K562 (cell line): Measurements from ENCODE around the gene PITPNC1. TPM values are rescaled to one million over a fixed set of nuclear protein-coding genes. Genes with fewer than 3 reads are reported as not detected.

ENCODE experiments used
- ATAC-seq: fragments of 200-7000 bp; cut with Tn5 transposase; 3 replicates; pipeline ENCODE4 v1.9.1; 2020; ENCODE audit warnings: moderate library complexity
- BruUV-seq: library from RNA; stranded (reverse); fragments of 400-500 nt; replicated peaks from 2 replicates; lab custom pipeline; 2021; lab: Mats Ljungman, UMichigan
- CTCF ChIA-PET: fragments of 300-600 bp; formaldehyde crosslinking; extraction: SDS; loops from one replicate; lab custom pipeline; 2021; ENCODE audit warnings: low intra/inter-chr PET ratio; lab: Yijun Ruan, JAX
- POLR2A ChIA-PET: fragments of 300-600, 350-650 bp; sonication (Branson Sonifier 250); formaldehyde crosslinking; extraction: SDS; loops from one replicate; lab custom pipeline; 2021; ENCODE audit warnings: antibody characterized with exemption, inconsistent platforms; lab: Yijun Ruan, JAX
- DNase-seq, 4 experiments: peaks; one replicate each; pipeline versions ENCODE4 v3.0.0 to v3.0.0-alpha.2; 2011 to 2018; ENCODE audit warnings: low spot score in 3 of 4, mixed read lengths in 3 of 4; ENCODE audit errors: extremely low read depth in 1 of 4
- FAIRE-seq: peaks from 2 replicates; lab custom pipeline; 2011; peaks lifted over from hg19 to GRCh38; lab: Jason Lieb, UNC
- H2AFZ ChIP-seq: 2 replicates; pipeline ENCODE4 v1.6.0; 2011; ENCODE audit warnings: low read depth, low read length, control low read depth, inconsistent platforms
- H3K27ac ChIP-seq: fragments of 200-600 bp; 3 replicates; pipeline ENCODE4 v1.8.0; 2011; ENCODE audit warnings: low read depth, mild to moderate bottlenecking, control low read depth, inconsistent platforms, low read length, moderate library complexity, mixed read lengths; ENCODE audit errors: extremely low read depth
- H3K27me3 ChIP-seq, 2 experiments: fragments of 300-600 bp in 1 of 2; 2 replicates in 1 of 2; 3 replicates in 1 of 2; pipeline versions ENCODE4 v1.6.0 to v1.8.0; 2011; ENCODE audit warnings: inconsistent platforms in 2 of 2, low read length in 2 of 2, mild to moderate bottlenecking in 1 of 2, mixed read lengths in 1 of 2, moderate library complexity in 1 of 2; ENCODE audit not compliant: control insufficient read depth in 2 of 2, insufficient read depth in 2 of 2
- H3K36me3 ChIP-seq: fragments of 300-600 bp; 3 replicates; pipeline ENCODE4 v1.8.0; 2011; ENCODE audit warnings: mild to moderate bottlenecking, low read length, inconsistent platforms; ENCODE audit not compliant: control insufficient read depth, insufficient read depth
- H3K4me1 ChIP-seq, 2 experiments: fragments of 200-600 bp in 1 of 2; replicated peaks in 1 of 2; 2 replicates in 1 of 2; 3 replicates in 1 of 2; pipeline versions ENCODE4 v1.5.1 to v1.8.0; 2011; ENCODE audit warnings: inconsistent platforms in 2 of 2, low read length in 2 of 2, mild to moderate bottlenecking in 1 of 2, mixed read lengths in 1 of 2, moderate library complexity in 1 of 2; ENCODE audit not compliant: control insufficient read depth in 2 of 2, insufficient read depth in 2 of 2
- H3K4me2 ChIP-seq: 2 replicates; pipeline ENCODE4 v1.6.1; 2011; ENCODE audit warnings: low read length, control low read depth, inconsistent platforms, mixed read lengths; ENCODE audit not compliant: insufficient read depth
- H3K4me3 ChIP-seq: fragments of 200-600 bp; sonication (generic), shearing (Covaris generic); 2 replicates; pipeline ENCODE4 v1.5.1; 2016; ENCODE audit warnings: control low read depth, inconsistent platforms
- H3K79me2 ChIP-seq: fragments of 200-600 bp; 3 replicates; pipeline ENCODE4 v1.8.0; 2011; ENCODE audit warnings: low read length, inconsistent platforms; ENCODE audit not compliant: control insufficient read depth, insufficient read depth
- H3K9ac ChIP-seq, 2 experiments: 2 replicates each; pipeline versions ENCODE4 v1.6.0 to v1.6.1; 2011; ENCODE audit warnings: low read depth in 2 of 2, low read length in 2 of 2, control low read depth in 1 of 2, inconsistent platforms in 1 of 2, mild to moderate bottlenecking in 1 of 2, mixed read lengths in 1 of 2; ENCODE audit not compliant: insufficient read depth in 1 of 2
- H3K9me1 ChIP-seq: one replicate; pipeline ENCODE4 v1.6.0; 2011; ENCODE audit warnings: inconsistent platforms, mild to moderate bottlenecking, low read length, moderate library complexity; ENCODE audit not compliant: control insufficient read depth, insufficient read depth
- H3K9me3 ChIP-seq: replicated peaks from 2 replicates; pipeline ENCODE4 v1.5.1; 2011; ENCODE audit warnings: low read depth, low read length, inconsistent platforms; ENCODE audit not compliant: control insufficient read depth, insufficient read depth
- H4K20me1 ChIP-seq: replicated peaks from 2 replicates; pipeline ENCODE4 v1.6.1; 2011; ENCODE audit warnings: low read length, inconsistent platforms, mixed read lengths; ENCODE audit not compliant: control insufficient read depth, insufficient read depth
- CCNT2 ChIP-seq: IDR thresholded peaks from 2 replicates; pipeline ENCODE4 v1.6.1; 2011; ENCODE audit warnings: borderline replicate concordance, low read depth, mild to moderate bottlenecking, moderate library complexity, mixed read lengths, low read length; ENCODE audit not compliant: insufficient read length; ENCODE audit errors: extremely low read depth
- CHD4 ChIP-seq: fragments of 200-600 bp; sonication (generic); IDR thresholded peaks from 3 replicates; pipeline ENCODE4 v1.6.1; 2012; ENCODE audit warnings: low read depth, mild to moderate bottlenecking, mixed read lengths, low read length, inconsistent platforms; ENCODE audit not compliant: insufficient read depth, insufficient replicate concordance, poor library complexity, severe bottlenecking
- FOXK1 ChIP-seq: sonication (generic); formaldehyde crosslinking; IDR thresholded peaks from 2 replicates; pipeline ENCODE4 v1.8.0; 2022; ENCODE audit warnings: missing genetic modification reagents, mild to moderate bottlenecking, borderline replicate concordance
- HNRNPLL ChIP-seq: fragments of 200-400 bp; formaldehyde crosslinking; IDR thresholded peaks from 2 replicates; pipeline ENCODE4 v1.6.1; 2017; ENCODE audit warnings: low read length, low read depth, mild to moderate bottlenecking; ENCODE audit not compliant: poor library complexity, severe bottlenecking
- ILK ChIP-seq: fragments of 450-650 bp; IDR thresholded peaks from 2 replicates; pipeline ENCODE4 v1.6.1; 2016; ENCODE audit warnings: missing genetic modification characterization, low read depth, mild to moderate bottlenecking, missing compliant biosample characterization, moderate library complexity, borderline replicate concordance
- KDM2B ChIP-seq: fragments of 250-450 bp; sonication (Bioruptor Pico); IDR thresholded peaks from 2 replicates; pipeline ENCODE4 v1.8.0; 2021; ENCODE audit warnings: mild to moderate bottlenecking, moderate library complexity
- KLF1 ChIP-seq: fragments of 450-650 bp; IDR thresholded peaks from 2 replicates; pipeline ENCODE4 v1.6.1; 2016; ENCODE audit warnings: missing genetic modification characterization, missing compliant biosample characterization
- MNT ChIP-seq, 2 experiments: fragments of 450-650 bp; conservative IDR thresholded peaks; 2 replicates each; pipeline ENCODE4 v1.6.1; 2017; ENCODE audit warnings: mild to moderate bottlenecking in 2 of 2, moderate library complexity in 2 of 2
- NCOA2 ChIP-seq, 2 experiments: fragments of 450-650 bp; IDR thresholded peaks; 2 replicates each; pipeline ENCODE4 v1.6.1; 2018; ENCODE audit warnings: mild to moderate bottlenecking in 2 of 2, moderate library complexity in 1 of 2; ENCODE audit not compliant: partially characterized antibody in 2 of 2
- POLR2AphosphoS5 ChIP-seq: IDR thresholded peaks from 2 replicates; pipeline ENCODE4 v1.6.1; 2011; ENCODE audit warnings: mild to moderate bottlenecking, low read depth, low read length, moderate library complexity; ENCODE audit not compliant: control insufficient read depth, insufficient read depth
- SMAD3 ChIP-seq: fragments of 450-650 bp; formaldehyde crosslinking; conservative IDR thresholded peaks from 2 replicates; pipeline ENCODE4 v1.4.0; 2020; ENCODE audit warnings: mild to moderate bottlenecking
- TRIM25 ChIP-seq: fragments of 450-650 bp; IDR thresholded peaks from 2 replicates; pipeline ENCODE4 v1.7.0; 2016; ENCODE audit warnings: borderline replicate concordance
- ZNF668 ChIP-seq: fragments of 250-450 bp; sonication (Bioruptor Pico); IDR thresholded peaks from 2 replicates; pipeline ENCODE4 v1.8.0; 2022; ENCODE audit warnings: mild to moderate bottlenecking, inconsistent platforms
- WGBS: fragments of 100-300 bp; shearing (Covaris generic); methylation state at CpG from one replicate; pipeline ENCODE4 v1.1.6; 2016; ENCODE audit warnings: low coverage, mixed read lengths; ENCODE audit not compliant: insufficient coverage; ENCODE audit errors: missing lambda C conversion rate; 5-methylcytosine and 5-hydroxymethylcytosine counted together
- in situ Hi-C: fragments of 300-500 bp; cut with MboI; formaldehyde crosslinking; loops from 4 replicates; pipeline ENCODE4 v1.15.0; 2018; ENCODE audit warnings: inconsistent platforms, mixed read lengths
- intact Hi-C: fragments of 100-400 bp; cut with micrococcal nuclease; formaldehyde crosslinking; loops from 2 replicates; pipeline ENCODE4 v1.14.2; 2022
- polyA plus RNA-seq, 8 experiments: library from polyadenylated mRNA; depleted of rRNA in 4 of 8; stranded (reverse) in 5 of 8; unstranded in 3 of 8; fragments of >200 nt; fragmentation: Nextera tagmentation in 2 of 8; fragmentation: Illumina TruSeq in 1 of 8; extraction: Ambion mirVana in 2 of 8; extraction: Trizol in 1 of 8; gene quantifications; 2 replicates each; pipeline versions ENCODE4 v1.2.1 to v1.2.3, GENCODE V29; 2011 to 2014; ENCODE audit warnings: inconsistent platforms in 1 of 8, missing spikeins in 1 of 8
- total RNA-seq, 7 experiments: library from RNA; depleted of rRNA in 6 of 7; stranded (reverse); fragments of >200 nt in 6 of 7; fragmentation: Illumina TruSeq in 2 of 7; extraction: Trizol in 2 of 7; gene quantifications; 2 replicates each; pipeline versions ENCODE4 v1.2.1 to v1.2.3, GENCODE V29; 2011 to 2021; ENCODE audit warnings: low replicate concordance in 1 of 7
- TF ChIP-seq, protein P1 (sequence below): fragments of 450-650 bp; formaldehyde crosslinking; IDR thresholded peaks from 2 replicates; pipeline ENCODE4 v1.4.0; 2022; ENCODE audit warnings: missing genetic modification characterization

Gene PITPNC1
- total and polyA plus RNA-seq, 9 of the 15 experiments (the other 6 are each of a cell fraction or from before 2014, with no cell fraction given) = 0.11 to 1.1 (median 0.65) TPM

DNA sequence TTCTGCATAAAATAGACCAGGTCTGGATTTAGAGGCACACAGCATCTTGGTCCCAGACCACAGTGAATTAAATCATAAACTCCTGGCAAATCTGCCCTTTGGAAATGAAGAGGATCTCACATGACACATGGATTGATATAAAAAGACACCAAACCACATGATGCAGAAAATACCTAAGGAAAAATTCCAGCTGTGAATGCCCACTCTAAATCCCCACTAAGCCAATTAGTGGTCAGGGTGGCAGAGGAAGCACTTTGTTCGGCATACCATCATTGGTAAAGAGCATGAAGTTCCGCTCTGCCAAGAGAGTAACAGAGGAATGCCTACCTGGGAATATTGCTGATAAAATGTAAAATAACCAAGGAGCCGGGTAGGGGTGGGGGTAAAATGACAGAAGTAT is 308.3 kb downstream of the PITPNC1 start:
- 3% methylated on average over 3 of the region's 3 CpGs for whole genome bisulfite sequencing
- H3K27me3 ChIP-seq = peaks cover 14% of the 10 kb centered on the region in 2 experiments; a peak in 4 of 5 replicates
- TF ChIP-seq MNT (conservative IDR thresholded peaks at IDR 0.05) (no peak), KLF1 (tag) (no peak), CHD4 (no peak), TRIM25 (no peak), SMAD3 (no peak), FOXK1 (CRISPR knock-in tag) (no peak), ZNF668 (CRISPR knock-in tag) (no peak), POLR2AphosphoS5 (no peak), NCOA2 (IDR thresholded peaks at IDR 0.05; ENCODE audit: partially characterized antibody in 2 of 2) (no peak), CCNT2 (no peak), HNRNPLL (no peak), ILK (tag) (no peak), KDM2B (CRISPR knock-in tag) (no peak)
- TF ChIP-seq, protein P1, sequence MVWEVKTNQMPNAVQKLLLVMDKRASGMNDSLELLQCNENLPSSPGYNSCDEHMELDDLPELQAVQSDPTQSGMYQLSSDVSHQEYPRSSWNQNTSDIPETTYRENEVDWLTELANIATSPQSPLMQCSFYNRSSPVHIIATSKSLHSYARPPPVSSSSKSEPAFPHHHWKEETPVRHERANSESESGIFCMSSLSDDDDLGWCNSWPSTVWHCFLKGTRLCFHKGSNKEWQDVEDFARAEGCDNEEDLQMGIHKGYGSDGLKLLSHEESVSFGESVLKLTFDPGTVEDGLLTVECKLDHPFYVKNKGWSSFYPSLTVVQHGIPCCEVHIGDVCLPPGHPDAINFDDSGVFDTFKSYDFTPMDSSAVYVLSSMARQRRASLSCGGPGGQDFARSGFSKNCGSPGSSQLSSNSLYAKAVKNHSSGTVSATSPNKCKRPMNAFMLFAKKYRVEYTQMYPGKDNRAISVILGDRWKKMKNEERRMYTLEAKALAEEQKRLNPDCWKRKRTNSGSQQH = no peak
- TF ChIP-seq, all 486 proteins: peak for 0
- POLR2A ChIA-PET = interaction anchor here (0.5 kb wide), 1 partner anchor 11 kb away, joined by 3 read pairs; no protein-coding TSS in a partner anchor
- intact Hi-C loops = loop anchor here (5.0 kb wide), 2 partner anchors 308 to 408 kb away; partner anchors contain the start of gene PITPNC1
- H3K27ac ChIP-seq = no peak overlapping the region
- DNase-seq (no peak), FAIRE-seq (no peak), ATAC-seq (no peak)
- H3K4me1 ChIP-seq = no peaks in the 10 kb centered on the region
- CTCF ChIA-PET = no interaction called here
- no TSS peak for BruUV-seq
- H2AFZ ChIP-seq = no peak overlapping the region
- H3K79me2 ChIP-seq = no peaks in the 10 kb centered on the region
- no peaks in the 10 kb centered on the region for H3K36me3 ChIP-seq
- H3K9me3 ChIP-seq = no peaks in the 10 kb centered on the region
- in situ Hi-C loops = loop anchor here (25.0 kb wide), 1 partner anchor 298 kb away; the partner anchor contains the start of gene PITPNC1
- 0 out of 2 replicates have a peak, but pooled peaks cover 2% of the 10 kb centered on the region for H4K20me1 ChIP-seq
- no peaks in the 10 kb centered on the region for H3K9me1 ChIP-seq
- H3K9ac ChIP-seq = no peak overlapping the region
- H3K4me2 ChIP-seq = no peak overlapping the region
- H3K4me3 ChIP-seq = no peak overlapping the region
